ENCODE data around the gene MX1.

Gene MX1

GRCh38 chr21:41435706-41436105 is 9.7 kb downstream of the MX1 start:
- DNase-seq = no peak

DNA sequence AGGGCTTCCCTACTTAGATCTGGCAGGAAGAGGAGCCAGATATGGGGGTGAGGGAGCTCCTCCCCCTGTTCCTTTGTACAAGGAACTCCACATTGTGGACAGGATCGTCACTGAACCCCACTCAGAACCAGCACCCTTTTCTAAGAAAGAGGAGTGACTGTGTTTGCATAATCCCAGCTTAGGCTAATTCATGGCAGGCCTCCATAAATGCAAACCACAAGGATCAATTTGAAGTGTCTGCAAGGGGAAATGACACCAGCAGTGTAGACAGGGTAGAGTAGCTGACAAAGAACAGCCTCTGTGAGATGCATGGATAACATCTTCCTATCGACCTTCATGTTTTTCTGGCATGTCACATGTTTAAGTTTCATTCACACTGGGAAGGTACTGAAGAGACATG is 11.7 kb downstream of the MX1 start:
- DNase-seq = no peak

DNA sequence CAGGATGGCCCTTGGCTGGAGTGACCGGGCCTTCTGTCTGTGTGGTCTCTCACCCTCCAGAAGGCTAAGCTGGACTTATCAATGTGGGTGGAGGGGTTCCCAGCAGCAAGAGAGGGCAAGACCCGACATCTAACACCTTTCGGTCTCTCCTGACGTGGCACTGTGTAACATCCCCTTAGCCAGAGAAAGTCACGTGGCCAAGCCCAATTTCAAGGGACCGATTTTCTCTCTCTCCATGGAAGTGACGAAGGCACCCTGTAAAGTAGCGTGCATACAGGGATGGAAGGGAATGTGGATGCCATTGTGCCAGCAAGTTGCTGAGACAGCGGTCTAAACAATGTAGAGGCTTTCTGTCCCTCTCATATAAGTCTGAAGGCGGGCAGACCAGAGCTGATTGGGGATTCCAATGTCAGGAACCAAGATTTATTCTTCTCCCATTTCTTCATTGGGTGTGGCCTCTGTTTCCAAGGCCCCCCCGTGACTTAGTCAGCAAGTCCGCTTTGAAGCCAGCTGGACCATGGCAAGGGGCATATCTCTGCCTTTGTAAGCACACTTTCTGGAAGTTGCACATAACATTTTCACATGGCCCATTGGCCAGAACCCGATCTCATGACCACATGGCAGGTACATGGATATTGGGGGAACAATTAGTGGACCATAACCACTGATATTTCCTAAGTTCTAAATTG is 12.5 kb downstream of the MX1 start:
- DNase-seq = no peak

DNA sequence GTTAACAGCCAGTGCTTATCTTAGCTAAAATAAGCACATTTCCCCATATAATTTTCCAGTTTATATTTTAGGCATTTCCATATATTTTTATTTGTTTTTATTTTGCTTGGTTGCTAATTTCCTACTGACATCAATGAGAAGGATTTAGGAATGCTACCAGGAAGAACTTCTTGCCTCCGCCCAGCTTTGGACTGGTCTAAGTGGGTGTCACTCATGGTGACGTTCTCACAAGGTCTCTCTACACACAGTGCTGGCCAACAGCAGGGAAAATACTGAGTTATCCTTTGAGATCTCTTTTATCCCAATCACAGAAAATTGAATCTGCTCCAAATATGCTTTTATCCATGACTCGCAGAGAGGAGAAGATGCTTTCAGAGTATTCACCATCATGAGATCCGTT is 13.2 kb downstream of the MX1 start:
- no peak for DNase-seq

DNA sequence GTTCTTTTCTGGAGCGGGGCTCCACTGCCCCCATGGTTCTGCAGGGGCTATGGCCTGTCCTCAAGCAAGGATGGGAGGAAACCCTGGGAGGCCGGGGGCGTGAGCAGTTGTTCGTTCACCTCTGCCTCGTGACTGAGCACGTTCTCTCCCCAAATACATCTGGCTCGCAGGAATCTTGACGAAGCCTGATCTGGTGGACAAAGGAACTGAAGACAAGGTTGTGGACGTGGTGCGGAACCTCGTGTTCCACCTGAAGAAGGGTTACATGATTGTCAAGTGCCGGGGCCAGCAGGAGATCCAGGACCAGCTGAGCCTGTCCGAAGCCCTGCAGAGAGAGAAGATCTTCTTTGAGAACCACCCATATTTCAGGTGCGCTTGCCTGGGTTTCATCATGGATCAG is 15.5 kb downstream of the MX1 start:
- no peak for DNase-seq

DNA sequence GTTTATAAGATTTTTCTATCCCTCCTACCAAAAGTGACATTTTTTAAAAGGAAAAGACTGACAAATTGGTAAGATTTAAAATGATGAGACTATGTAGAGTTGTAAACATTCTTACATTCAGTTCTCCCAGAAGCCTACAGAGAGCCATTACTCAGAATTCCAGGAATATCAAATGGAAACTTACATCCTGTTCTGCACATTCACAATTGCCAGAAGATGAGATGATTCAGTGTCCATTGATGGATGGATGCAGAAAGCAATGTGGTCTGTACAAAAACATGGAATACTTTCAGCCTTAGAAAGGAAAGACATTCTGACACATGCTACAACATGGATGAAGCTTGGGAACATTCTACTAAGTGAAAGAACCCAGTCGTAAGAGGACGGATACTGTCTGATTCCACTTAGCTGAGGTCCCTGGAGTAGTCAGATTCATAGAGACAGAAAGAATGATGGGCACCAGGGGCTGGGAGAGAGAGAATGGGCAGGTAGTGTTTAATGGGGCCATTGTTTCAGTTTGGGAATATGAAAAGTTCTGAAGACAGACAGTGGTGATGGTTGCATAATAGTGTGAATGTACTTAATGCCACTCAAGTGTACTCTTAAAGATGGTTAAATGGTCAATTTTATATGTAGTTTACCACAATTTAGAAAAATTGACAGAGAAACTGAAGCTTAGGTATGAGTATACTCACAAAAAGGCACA is 16.6 kb downstream of the MX1 start:
- DNase-seq = no peak

DNA sequence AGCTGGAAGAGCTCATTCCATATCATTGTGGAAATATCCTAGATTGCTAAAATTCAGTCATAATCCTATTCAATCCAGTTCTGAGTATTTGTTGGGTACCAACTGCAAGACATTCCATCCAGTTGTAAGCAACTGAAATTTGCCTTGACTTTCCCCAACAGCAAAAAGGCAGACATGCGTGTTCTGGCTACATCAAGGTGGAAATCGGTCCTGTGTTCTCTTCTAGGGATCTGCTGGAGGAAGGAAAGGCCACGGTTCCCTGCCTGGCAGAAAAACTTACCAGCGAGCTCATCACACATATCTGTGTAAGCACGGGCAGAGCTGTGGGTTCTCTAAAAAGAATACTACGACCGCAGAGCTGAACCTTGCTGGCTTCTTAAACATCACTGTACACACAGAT is 17.5 kb downstream of the MX1 start:
- no peak for DNase-seq

GRCh38 chr21:41444703-41445464 is 18.8 kb downstream of the MX1 start:
- no peak for DNase-seq

DNA sequence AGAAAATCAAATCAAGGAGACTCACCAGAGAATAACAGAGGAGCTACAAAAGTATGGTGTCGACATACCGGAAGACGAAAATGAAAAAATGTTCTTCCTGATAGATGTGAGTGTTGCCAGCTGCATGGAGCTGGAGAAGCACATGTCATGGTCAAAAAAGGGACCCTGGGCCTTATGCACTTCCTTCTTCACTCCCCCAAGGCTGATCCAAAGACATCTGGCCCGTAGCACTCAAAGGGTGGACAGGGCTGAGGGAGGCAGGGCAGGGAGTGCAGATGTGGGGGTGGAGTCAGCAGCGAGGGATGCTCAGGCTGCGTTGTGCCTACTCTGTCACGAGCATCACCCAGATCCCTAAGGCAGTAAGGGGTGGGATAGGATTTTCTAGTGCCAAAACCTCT is 19.4 kb downstream of the MX1 start:
- DNase-seq = no peak

GRCh38 chr21:41446586-41446985 is 20.5 kb downstream of the MX1 start:
- no peak for DNase-seq

GRCh38 chr21:41447356-41447755 is 21.3 kb downstream of the MX1 start:
- DNase-seq = no peak

DNA sequence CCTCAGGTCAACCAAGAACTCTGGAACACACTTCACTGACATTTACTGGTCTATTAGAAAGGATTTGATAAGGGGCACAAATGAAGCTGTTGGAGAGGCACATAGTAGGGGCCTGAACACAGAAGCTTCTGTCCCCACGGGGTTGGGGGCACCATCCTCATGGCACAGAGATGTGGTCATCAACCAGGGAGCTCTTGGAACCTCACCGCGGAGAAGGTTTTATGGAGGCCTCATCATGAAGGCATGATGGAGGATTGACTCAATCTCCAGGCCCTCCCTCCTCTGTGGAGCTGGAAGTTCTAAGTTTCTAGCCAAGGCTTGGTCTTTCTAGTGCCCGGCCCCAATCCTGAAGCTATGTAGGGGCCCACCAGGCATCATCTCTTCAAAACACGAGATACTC is 23.6 kb downstream of the MX1 start:
- no peak for DNase-seq

GRCh38 chr21:41451753-41452676 is 26.0 kb downstream of the MX1 start:
- no peak for DNase-seq

GRCh38 chr21:41453198-41453597 is 27.2 kb downstream of the MX1 start:
- DNase-seq = no peak

GRCh38 chr21:41453761-41454160 is 27.7 kb downstream of the MX1 start:
- no peak for DNase-seq

DNA sequence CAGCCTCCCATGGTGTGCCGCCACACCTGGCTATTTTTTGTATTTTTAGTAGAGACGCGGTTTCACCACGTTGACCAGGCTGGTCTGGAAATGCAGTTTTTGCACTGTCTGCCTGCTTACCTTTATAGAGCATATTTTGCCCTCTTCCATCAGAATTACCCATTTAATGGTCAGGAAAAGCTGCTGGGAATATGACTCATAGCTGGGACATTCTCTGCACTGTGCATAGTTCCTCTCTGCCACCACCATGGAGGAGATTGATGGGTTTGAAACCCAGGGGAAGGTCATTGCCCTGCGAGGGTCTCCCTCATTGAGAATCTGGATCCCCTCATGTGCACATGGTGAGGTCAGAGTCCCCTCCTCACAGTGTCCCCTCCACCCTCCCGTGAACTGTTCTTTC is 32.1 kb downstream of the MX1 start:
- DNase-seq = no peak

GRCh38 chr21:41458559-41458958 is 32.5 kb downstream of the MX1 start:
- DNase-seq = no peak

DNA sequence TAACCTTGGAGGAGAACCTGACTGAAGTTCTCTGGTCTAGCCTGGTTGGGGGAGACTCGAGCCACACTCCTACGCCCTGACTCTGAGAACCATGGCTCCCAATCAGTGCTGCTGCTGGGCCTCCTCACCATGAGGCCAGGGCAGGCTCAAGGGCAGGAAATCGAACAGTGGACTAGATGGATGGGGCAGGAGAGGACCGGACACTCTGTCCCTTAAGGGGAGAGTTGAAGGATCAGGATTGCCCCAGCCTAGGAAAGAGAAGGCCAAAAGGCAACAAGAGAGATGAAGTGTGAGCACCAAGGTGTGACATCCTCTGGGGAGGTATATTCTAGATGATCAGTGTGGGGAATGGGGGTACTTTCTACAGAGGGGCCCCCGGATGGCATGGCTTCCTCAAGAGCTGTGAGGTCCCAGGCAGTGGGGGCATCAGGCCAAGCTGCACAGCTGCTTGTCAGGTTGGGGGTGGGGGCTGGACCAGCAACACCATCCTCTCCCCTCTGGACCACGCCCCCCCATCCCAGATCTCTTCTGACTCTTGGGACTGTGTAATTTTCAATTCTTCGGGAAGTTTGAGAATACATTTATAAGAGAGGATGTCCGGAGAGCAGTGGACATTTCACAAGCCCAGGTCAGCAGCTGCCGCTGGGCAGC is 34.0 kb downstream of the MX1 start:
- no peak for DNase-seq

- DNase-seq = peak; percentile 57 to 63
These were observed 34.8 kb downstream of the MX1 start for GRCh38 chr21:41460578-41461527.

DNA sequence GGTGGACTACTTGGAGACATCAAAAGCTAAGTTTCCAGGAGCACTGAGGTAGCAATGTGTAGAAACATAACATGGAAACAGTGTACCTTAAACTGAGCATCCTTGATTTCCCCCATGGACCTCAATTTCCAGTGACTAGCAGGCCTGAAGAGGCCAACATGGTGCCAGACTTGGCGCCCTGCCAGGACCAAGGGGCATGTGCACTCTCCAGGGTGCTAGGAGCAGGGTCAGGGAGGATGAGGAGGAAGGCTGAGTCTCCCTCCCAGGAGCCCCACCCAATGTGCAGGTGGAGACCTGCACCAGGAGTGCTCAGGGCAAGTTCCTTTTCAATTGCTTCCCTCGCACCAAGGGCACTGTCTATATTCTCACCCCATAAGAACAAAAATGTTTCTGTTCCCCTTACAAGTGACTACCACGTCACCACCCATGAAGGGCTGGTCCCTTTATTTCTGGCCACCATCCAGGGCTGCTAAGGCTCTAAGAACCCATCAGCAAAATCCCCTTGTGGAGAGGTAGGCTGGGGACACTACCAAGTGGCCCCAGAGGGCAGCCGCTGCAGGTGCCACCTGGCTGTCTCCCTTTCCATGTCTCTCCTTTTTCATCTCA is 39.2 kb downstream of the MX1 start:
- no peak for DNase-seq
